M059J (cell line): ENCODE data around the gene DLD. TPM values are rescaled to one million over a fixed set of nuclear protein-coding genes. Genes with fewer than 3 reads are reported as not detected.
"Not testable (repeated sequence)": the region's sequence is repeated elsewhere in the genome, so short reads cannot be mapped to it uniquely, and the experiment has no call there.

Experiments used
- DNase-seq: peaks from one replicate; pipeline ENCODE4 v3.0.0-alpha.2; 2012; ENCODE audit warnings: low read depth
- total RNA-seq: library from RNA; depleted of rRNA; stranded (reverse); fragments of >200 nt; shearing (Covaris generic); gene quantifications from 2 replicates; pipeline ENCODE4 v1.2.3, GENCODE V29; 2014

The DLD gene
- total RNA-seq, 1 experiment from 2014 or later = 113 TPM

- peak; percentile 67 for DNase-seq
Measured at GRCh38 chr7:107874605-107875446, 16.2 kb upstream of the DLD start.

GRCh38 chr7:107876916-107877315 lies 14.1 kb upstream of the DLD start:
- DNase-seq = no peak

- no peak for DNase-seq
Measured at GRCh38 chr7:107877731-107878382, 13.1 kb upstream of the DLD start.

GRCh38 chr7:107878636-107879035 lies 12.3 kb upstream of the DLD start:
- peak; percentile 46 for DNase-seq

- DNase-seq = peak; percentile 73
Measured at GRCh38 chr7:107879400-107880035, 11.5 kb upstream of the DLD start.

GRCh38 chr7:107882766-107883165 lies 8.2 kb upstream of the DLD start:
- no peak for DNase-seq

GRCh38 chr7:107884066-107884818 lies 6.7 kb upstream of the DLD start:
- DNase-seq = no peak

- not testable (repeated sequence) for DNase-seq
Measured at GRCh38 chr7:107887827-107888226, 3.2 kb upstream of the DLD start.

GRCh38 chr7:107889992-107890391 lies 991 bp upstream of the DLD start:
- DNase-seq = no peak

GRCh38 chr7:107890493-107890961 lies 456 bp upstream of the DLD start:
- peak; percentile 22 for DNase-seq

GRCh38 chr7:107891636-107892366 lies 818 bp downstream of the DLD start:
- no peak for DNase-seq

GRCh38 chr7:107892367-107892741 lies 1.4 kb downstream of the DLD start:
- DNase-seq = not testable (repeated sequence)

GRCh38 chr7:107898997-107899594 lies 8.1 kb downstream of the DLD start:
- DNase-seq = no peak

- DNase-seq = no peak
Measured at GRCh38 chr7:107900496-107901015, 9.6 kb downstream of the DLD start.

- DNase-seq = no peak
Measured at GRCh38 chr7:107902381-107902780, 11.4 kb downstream of the DLD start.

- DNase-seq = no peak
Measured at GRCh38 chr7:107907790-107908189, 16.8 kb downstream of the DLD start.

- no peak for DNase-seq
Measured at GRCh38 chr7:107909445-107909844, 18.5 kb downstream of the DLD start.

GRCh38 chr7:107911981-107912380 lies 21.0 kb downstream of the DLD start:
- DNase-seq = no peak

- DNase-seq = no peak
Measured at GRCh38 chr7:107913851-107914250, 22.9 kb downstream of the DLD start.

- DNase-seq = no peak
Measured at GRCh38 chr7:107914831-107915230, 23.8 kb downstream of the DLD start.

GRCh38 chr7:107915541-107915940 lies 24.6 kb downstream of the DLD start:
- no peak for DNase-seq
